ENCODE results near the gene RHOJ. TPM values are rescaled to one million over a fixed set of nuclear protein-coding genes. Genes with fewer than 3 reads are reported as not detected.
A peak's percentile ranks its signal among the peaks of the same experiment; 100 is the strongest.

RHOJ gene
- total RNA-seq, 6 donors from 2014 or later = 4.6 to 42.5 (median 14.7) TPM

- TF ChIP-seq EP300 (IDR thresholded peaks at IDR 0.05) (no peak), CTCF (IDR thresholded peaks at IDR 0.05) (peak in 2 of 6 experiments; percentile 28 to 29)
- WGBS, 2 donors = 59 to 61% methylated on average over 7 of the region's 7 CpGs
Observed at GRCh38 chr14:63308723-63309317, 104.6 kb downstream of the RHOJ start.

GRCh38 chr14:63318835-63319234 lies 114.6 kb downstream of the RHOJ start, which contains the start of gene GPHB5:
GPHB5 (minus strand) TSS chr14:63318935; CDS start chr14:63317849, 1,086 bp downstream.
- no peak for TF ChIP-seq POLR2AphosphoS5 (IDR thresholded peaks at IDR 0.05)
- TF ChIP-seq EP300 (IDR thresholded peaks at IDR 0.05) = no peak
- no peak for TF ChIP-seq POLR2A (IDR thresholded peaks at IDR 0.05)
- TF ChIP-seq CTCF (IDR thresholded peaks at IDR 0.05) = no peak
- no peaks in the 10 kb centered on the region for H3K9me3 ChIP-seq

More at GRCh38 chr14:63308723-63309317, 104.6 kb downstream of the RHOJ start:
- Histone ChIP-seq H3K36me3 (no peaks in the 10 kb centered on the region), H3K27ac (no peak overlapping the region), H3K4me1 (no peaks in the 10 kb centered on the region), H3K9me3 (no peaks in the 10 kb centered on the region), H3K27me3 (no peaks in the 10 kb centered on the region), H3K4me3 (no peak overlapping the region)
- DNase-seq (no peak), ATAC-seq (ENCODE audit: low FRiP score in 2 of 2) (no peak)

GRCh38 chr14:63322472-63322871 lies 118.2 kb downstream of the RHOJ start:
- 94 to 96% methylated on average over 1 of the region's 1 CpG for WGBS, 2 donors
- Histone ChIP-seq H3K27ac (no peak overlapping the region), H3K36me3 (no peaks in the 10 kb centered on the region), H3K27me3 (no peaks in the 10 kb centered on the region), H3K4me1 (no peaks in the 10 kb centered on the region), H3K9me3 (no peaks in the 10 kb centered on the region), H3K4me3 (no peak overlapping the region)
- ATAC-seq (ENCODE audit: low FRiP score in 2 of 2) (no peak), DNase-seq (no peak)
- TF ChIP-seq CTCF (IDR thresholded peaks at IDR 0.05) (no peak), POLR2A (IDR thresholded peaks at IDR 0.05) (no peak), EP300 (IDR thresholded peaks at IDR 0.05) (no peak), POLR2AphosphoS5 (IDR thresholded peaks at IDR 0.05) (no peak)

More at GRCh38 chr14:63318835-63319234, 114.6 kb downstream of the RHOJ start, which contains the start of gene GPHB5:
- Histone ChIP-seq H3K27me3 (no peaks in the 10 kb centered on the region), H3K36me3 (no peaks in the 10 kb centered on the region), H3K4me1 (no peaks in the 10 kb centered on the region), H3K27ac (no peak within 1 kb of the TSS), H3K4me3 (no peak within 1 kb of the TSS)
- DNase-seq (no peak), ATAC-seq (ENCODE audit: low FRiP score in 2 of 2) (no peak)

GRCh38 chr14:63322897-63323573 lies 118.8 kb downstream of the RHOJ start:
- WGBS, 2 donors = 67 to 68% methylated on average over 9 of the region's 9 CpGs
- Histone ChIP-seq H3K9me3 (no peaks in the 10 kb centered on the region), H3K27me3 (no peaks in the 10 kb centered on the region), H3K27ac (no peak overlapping the region), H3K4me1 (no peaks in the 10 kb centered on the region), H3K4me3 (no peak overlapping the region), H3K36me3 (no peaks in the 10 kb centered on the region)
- no peak for DNase-seq
- TF ChIP-seq POLR2A (IDR thresholded peaks at IDR 0.05) (no peak), CTCF (IDR thresholded peaks at IDR 0.05) (no peak), POLR2AphosphoS5 (IDR thresholded peaks at IDR 0.05) (no peak), EP300 (IDR thresholded peaks at IDR 0.05) (no peak)
- no peak for ATAC-seq (ENCODE audit: low FRiP score in 2 of 2)
